HepG2 (cell line): ENCODE results near the gene UBTD1. TPM values are rescaled to one million over a fixed set of nuclear protein-coding genes. Genes with fewer than 3 reads are reported as not detected.

ENCODE experiments used
- AKAP8 ChIP-seq: sonication (generic); formaldehyde crosslinking; IDR thresholded peaks from 2 replicates; pipeline ENCODE4 v1.5.1; 2020; ENCODE audit warnings: mild to moderate bottlenecking, missing genetic modification reagents
- CBX5 ChIP-seq: sonication (generic); formaldehyde crosslinking; IDR thresholded peaks from 2 replicates; pipeline ENCODE4 v1.4.0; 2020; ENCODE audit warnings: missing genetic modification reagents, borderline replicate concordance
- GABPA ChIP-seq, 2 experiments: IDR thresholded peaks; 2 replicates each; pipeline ENCODE4 v1.6.1; 2011 to 2016; ENCODE audit warnings: low read depth in 2 of 2, low read length in 1 of 2, missing biosample characterization in 1 of 2, missing genetic modification characterization in 1 of 2
- MAZ ChIP-seq, 2 experiments: sonication (generic) in 1 of 2; formaldehyde crosslinking in 1 of 2; IDR thresholded peaks; 2 replicates each; pipeline versions ENCODE4 v1.5.0 to v1.6.1; 2012 to 2020; ENCODE audit warnings: low read depth in 2 of 2, mild to moderate bottlenecking in 2 of 2, borderline replicate concordance in 1 of 2, improper control_type of control experiment in 1 of 2, low read length in 1 of 2, missing genetic modification reagents in 1 of 2, moderate library complexity in 1 of 2
- NFYB ChIP-seq: sonication (generic); formaldehyde crosslinking; IDR thresholded peaks from 2 replicates; pipeline ENCODE4 v1.4.0; 2020; ENCODE audit warnings: missing genetic modification reagents
- RORA ChIP-seq: sonication (generic); formaldehyde crosslinking; IDR thresholded peaks from 2 replicates; pipeline ENCODE4 v1.5.0; 2020; ENCODE audit warnings: mild to moderate bottlenecking, missing genetic modification reagents, moderate library complexity
- SALL2 ChIP-seq: sonication (generic); formaldehyde crosslinking; IDR thresholded peaks from 2 replicates; pipeline ENCODE4 v1.8.1; 2023; ENCODE audit warnings: mild to moderate bottlenecking, missing genetic modification reagents, inconsistent platforms
- SP2 ChIP-seq: sonication (generic); formaldehyde crosslinking; IDR thresholded peaks from 2 replicates; pipeline ENCODE4 v1.5.1; 2020; ENCODE audit warnings: mild to moderate bottlenecking, missing genetic modification reagents
- ZNF646 ChIP-seq: sonication (generic); formaldehyde crosslinking; IDR thresholded peaks from 2 replicates; pipeline ENCODE4 v1.9.0; 2021; ENCODE audit warnings: mild to moderate bottlenecking, missing genetic modification reagents
- ZNF766 ChIP-seq: sonication (generic); formaldehyde crosslinking; IDR thresholded peaks from 2 replicates; pipeline ENCODE4 v1.5.0; 2020; ENCODE audit warnings: missing genetic modification reagents, borderline replicate concordance
- ZNF782 ChIP-seq: sonication (generic); formaldehyde crosslinking; IDR thresholded peaks from 2 replicates; pipeline ENCODE4 v1.4.0; 2020; ENCODE audit warnings: missing genetic modification reagents, mild to moderate bottlenecking, borderline replicate concordance
- polyA plus RNA-seq, 8 experiments: library from polyadenylated mRNA; depleted of rRNA in 3 of 8; stranded (reverse) in 7 of 8; unstranded in 1 of 8; fragments of >200 nt; fragmentation: Illumina TruSeq in 4 of 8; extraction: Trizol in 4 of 8; gene quantifications; 2 replicates each; pipeline versions ENCODE4 v1.2.1 to v1.2.3, GENCODE V29; 2011 to 2016; ENCODE audit warnings: low read depth in 4 of 8, missing spikeins in 1 of 8, mixed read lengths in 1 of 8; ENCODE audit not compliant: insufficient read depth in 1 of 8
- total RNA-seq, 5 experiments: library from RNA; depleted of rRNA; stranded (reverse); fragments of >200 nt; fragmentation: Illumina TruSeq; extraction: Trizol; gene quantifications; 2 replicates each; pipeline ENCODE4 v1.2.3, GENCODE V29; 2016; ENCODE audit warnings: low read depth in 1 of 5
- TF ChIP-seq, protein P1 (sequence below): sonication (generic); formaldehyde crosslinking; IDR thresholded peaks from 2 replicates; pipeline ENCODE4 v1.4.0; 2020; ENCODE audit warnings: missing genetic modification reagents
- TF ChIP-seq, protein P2 (sequence below): sonication (generic); formaldehyde crosslinking; IDR thresholded peaks from 2 replicates; pipeline ENCODE4 v1.5.0; 2020; ENCODE audit warnings: missing genetic modification reagents
- TF ChIP-seq, protein P3 (sequence below): sonication (generic); formaldehyde crosslinking; IDR thresholded peaks from 2 replicates; pipeline ENCODE4 v1.5.0; 2020; ENCODE audit warnings: mild to moderate bottlenecking, missing genetic modification reagents

Gene UBTD1
- total and polyA plus RNA-seq, 2 of the 13 experiments (the other 11 are each of a cell fraction or from before 2014, with no cell fraction given), result 7.9 to 10.0 TPM

DNA sequence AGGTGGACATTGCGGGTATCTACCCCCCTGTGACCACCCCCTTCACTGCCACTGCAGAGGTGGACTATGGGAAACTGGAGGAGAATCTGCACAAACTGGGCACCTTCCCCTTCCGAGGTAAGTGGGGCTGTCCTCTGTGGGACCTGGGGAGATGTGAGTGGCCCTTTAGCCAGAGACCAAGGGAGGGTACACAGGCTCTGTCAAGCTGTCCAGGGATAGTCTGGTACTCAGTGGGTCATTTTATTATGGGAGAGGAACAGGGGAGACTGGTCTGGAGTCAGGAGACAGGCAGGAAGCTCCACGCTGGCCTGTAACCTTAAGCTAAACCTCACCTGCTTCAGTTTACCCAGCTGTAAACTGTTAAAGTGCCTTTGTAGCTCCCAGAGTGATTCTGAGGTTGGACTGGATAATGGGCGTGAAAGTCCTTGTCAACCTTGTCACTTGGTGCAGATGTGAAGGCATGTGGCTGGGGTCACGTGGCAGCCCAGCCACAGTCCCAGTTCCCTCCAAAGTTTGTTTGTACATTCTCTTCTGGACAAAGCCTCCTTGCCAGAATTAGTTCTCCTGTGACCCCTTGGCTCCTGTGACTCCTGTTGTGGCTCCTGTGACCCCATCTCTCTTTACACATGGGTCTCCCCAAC, 86.2 kb downstream of the UBTD1 start (continued):
- TF ChIP-seq, protein P1, sequence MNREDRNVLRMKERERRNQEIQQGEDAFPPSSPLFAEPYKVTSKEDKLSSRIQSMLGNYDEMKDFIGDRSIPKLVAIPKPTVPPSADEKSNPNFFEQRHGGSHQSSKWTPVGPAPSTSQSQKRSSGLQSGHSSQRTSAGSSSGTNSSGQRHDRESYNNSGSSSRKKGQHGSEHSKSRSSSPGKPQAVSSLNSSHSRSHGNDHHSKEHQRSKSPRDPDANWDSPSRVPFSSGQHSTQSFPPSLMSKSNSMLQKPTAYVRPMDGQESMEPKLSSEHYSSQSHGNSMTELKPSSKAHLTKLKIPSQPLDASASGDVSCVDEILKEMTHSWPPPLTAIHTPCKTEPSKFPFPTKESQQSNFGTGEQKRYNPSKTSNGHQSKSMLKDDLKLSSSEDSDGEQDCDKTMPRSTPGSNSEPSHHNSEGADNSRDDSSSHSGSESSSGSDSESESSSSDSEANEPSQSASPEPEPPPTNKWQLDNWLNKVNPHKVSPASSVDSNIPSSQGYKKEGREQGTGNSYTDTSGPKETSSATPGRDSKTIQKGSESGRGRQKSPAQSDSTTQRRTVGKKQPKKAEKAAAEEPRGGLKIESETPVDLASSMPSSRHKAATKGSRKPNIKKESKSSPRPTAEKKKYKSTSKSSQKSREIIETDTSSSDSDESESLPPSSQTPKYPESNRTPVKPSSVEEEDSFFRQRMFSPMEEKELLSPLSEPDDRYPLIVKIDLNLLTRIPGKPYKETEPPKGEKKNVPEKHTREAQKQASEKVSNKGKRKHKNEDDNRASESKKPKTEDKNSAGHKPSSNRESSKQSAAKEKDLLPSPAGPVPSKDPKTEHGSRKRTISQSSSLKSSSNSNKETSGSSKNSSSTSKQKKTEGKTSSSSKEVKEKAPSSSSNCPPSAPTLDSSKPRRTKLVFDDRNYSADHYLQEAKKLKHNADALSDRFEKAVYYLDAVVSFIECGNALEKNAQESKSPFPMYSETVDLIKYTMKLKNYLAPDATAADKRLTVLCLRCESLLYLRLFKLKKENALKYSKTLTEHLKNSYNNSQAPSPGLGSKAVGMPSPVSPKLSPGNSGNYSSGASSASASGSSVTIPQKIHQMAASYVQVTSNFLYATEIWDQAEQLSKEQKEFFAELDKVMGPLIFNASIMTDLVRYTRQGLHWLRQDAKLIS (CRISPR knock-in tag), result no peak
- TF ChIP-seq, protein P2, sequence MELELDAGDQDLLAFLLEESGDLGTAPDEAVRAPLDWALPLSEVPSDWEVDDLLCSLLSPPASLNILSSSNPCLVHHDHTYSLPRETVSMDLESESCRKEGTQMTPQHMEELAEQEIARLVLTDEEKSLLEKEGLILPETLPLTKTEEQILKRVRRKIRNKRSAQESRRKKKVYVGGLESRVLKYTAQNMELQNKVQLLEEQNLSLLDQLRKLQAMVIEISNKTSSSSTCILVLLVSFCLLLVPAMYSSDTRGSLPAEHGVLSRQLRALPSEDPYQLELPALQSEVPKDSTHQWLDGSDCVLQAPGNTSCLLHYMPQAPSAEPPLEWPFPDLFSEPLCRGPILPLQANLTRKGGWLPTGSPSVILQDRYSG, result no peak
- TF ChIP-seq NFYB (CRISPR knock-in tag) (no peak; the same call in 1 of the 2 replicates), SP2 (CRISPR knock-in tag) (no peak), ZNF646 (CRISPR knock-in tag) (no peak), ZNF782 (no peak), MAZ (IDR thresholded peaks at IDR 0.05; ENCODE audit: borderline replicate concordance, low read depth, low read length) (no peak), MAZ (CRISPR knock-in tag; IDR thresholded peaks at IDR 0.05; ENCODE audit: low read depth) (no peak), GABPA (IDR thresholded peaks at IDR 0.05; ENCODE audit: low read depth, low read length) (no peak), GABPA (CRISPR knock-in tag; IDR thresholded peaks at IDR 0.05; ENCODE audit: low read depth) (no peak), AKAP8 (CRISPR knock-in tag) (no peak), ZNF766 (CRISPR knock-in tag) (no peak), RORA (no peak), CBX5 (CRISPR knock-in tag) (no peak), SALL2 (no peak)
- TF ChIP-seq, protein P3, sequence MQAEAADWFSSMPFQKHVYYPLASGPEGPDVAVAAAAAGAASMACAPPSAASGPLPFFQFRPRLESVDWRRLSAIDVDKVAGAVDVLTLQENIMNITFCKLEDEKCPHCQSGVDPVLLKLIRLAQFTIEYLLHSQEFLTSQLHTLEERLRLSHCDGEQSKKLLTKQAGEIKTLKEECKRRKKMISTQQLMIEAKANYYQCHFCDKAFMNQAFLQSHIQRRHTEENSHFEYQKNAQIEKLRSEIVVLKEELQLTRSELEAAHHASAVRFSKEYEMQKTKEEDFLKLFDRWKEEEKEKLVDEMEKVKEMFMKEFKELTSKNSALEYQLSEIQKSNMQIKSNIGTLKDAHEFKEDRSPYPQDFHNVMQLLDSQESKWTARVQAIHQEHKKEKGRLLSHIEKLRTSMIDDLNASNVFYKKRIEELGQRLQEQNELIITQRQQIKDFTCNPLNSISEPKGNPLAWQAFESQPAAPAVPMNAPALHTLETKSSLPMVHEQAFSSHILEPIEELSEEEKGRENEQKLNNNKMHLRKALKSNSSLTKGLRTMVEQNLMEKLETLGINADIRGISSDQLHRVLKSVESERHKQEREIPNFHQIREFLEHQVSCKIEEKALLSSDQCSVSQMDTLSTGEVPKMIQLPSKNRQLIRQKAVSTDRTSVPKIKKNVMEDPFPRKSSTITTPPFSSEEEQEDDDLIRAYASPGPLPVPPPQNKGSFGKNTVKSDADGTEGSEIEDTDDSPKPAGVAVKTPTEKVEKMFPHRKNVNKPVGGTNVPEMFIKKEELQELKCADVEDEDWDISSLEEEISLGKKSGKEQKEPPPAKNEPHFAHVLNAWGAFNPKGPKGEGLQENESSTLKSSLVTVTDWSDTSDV (CRISPR knock-in tag), result no peak
